SK-N-SH treated with all-trans-retinoic acid at 6 μM for 48 hours (cell line): ENCODE results near the gene FARP1.

ENCODE experiments used
- ATAC-seq: fragments of 200-7000 bp; cut with Tn5 transposase; 3 replicates; pipeline ENCODE4 v1.9.1; 2020; ENCODE audit warnings: mild to moderate bottlenecking, moderate library complexity
- ARNTL ChIP-seq: fragments of 450-650 bp; formaldehyde crosslinking; IDR thresholded peaks from 2 replicates; pipeline ENCODE4 v1.5.0; 2020; ENCODE audit warnings: low read depth, mild to moderate bottlenecking, moderate library complexity, borderline replicate concordance
- BACH2 ChIP-seq: fragments of 250-450 bp; sonication (Bioruptor Pico); IDR thresholded peaks from 2 replicates; pipeline ENCODE4 v1.9.0; 2021; ENCODE audit warnings: mild to moderate bottlenecking, borderline replicate concordance
- CREB5 ChIP-seq: fragments of 250-450 bp; sonication (Bioruptor Pico); IDR thresholded peaks from 2 replicates; pipeline ENCODE4 v1.5.1; 2020; ENCODE audit warnings: low read depth, mild to moderate bottlenecking, moderate library complexity
- CSDC2 ChIP-seq: fragments of 250-450 bp; sonication (Bioruptor Pico); IDR thresholded peaks from 2 replicates; pipeline ENCODE4 v1.5.0; 2020; ENCODE audit warnings: mild to moderate bottlenecking, moderate library complexity
- CSRNP3 ChIP-seq: fragments of 250-450 bp; sonication (Bioruptor Pico); IDR thresholded peaks from 2 replicates; pipeline ENCODE4 v1.5.1; 2021; ENCODE audit warnings: mild to moderate bottlenecking, moderate library complexity
- GLIS3 ChIP-seq: fragments of 250-450 bp; sonication (Bioruptor Pico); IDR thresholded peaks from 2 replicates; pipeline ENCODE4 v1.5.0; 2020; ENCODE audit warnings: mild to moderate bottlenecking, moderate library complexity
- ISL1 ChIP-seq: fragments of 250-450 bp; sonication (Bioruptor Pico); IDR thresholded peaks from 2 replicates; pipeline ENCODE4 v2.1.2; 2022; ENCODE audit warnings: mild to moderate bottlenecking, moderate library complexity
- OSR1 ChIP-seq: fragments of 250-450 bp; sonication (Bioruptor Pico); IDR thresholded peaks from 2 replicates; pipeline ENCODE4 v1.8.0; 2022; ENCODE audit warnings: moderate library complexity, mild to moderate bottlenecking, inconsistent platforms
- PATZ1 ChIP-seq: fragments of 250-450 bp; sonication (Bioruptor Pico); IDR thresholded peaks from 2 replicates; pipeline ENCODE4 v1.8.0; 2020; ENCODE audit warnings: mild to moderate bottlenecking, moderate library complexity, borderline replicate concordance
- PPARA ChIP-seq: fragments of 250-450 bp; sonication (Bioruptor Pico); IDR thresholded peaks from 2 replicates; pipeline ENCODE4 v1.5.0; 2020; ENCODE audit warnings: mild to moderate bottlenecking, borderline replicate concordance
- RARB ChIP-seq: fragments of 250-450 bp; sonication (Bioruptor Pico); IDR thresholded peaks from 2 replicates; pipeline ENCODE4 v1.8.0; 2021; ENCODE audit warnings: mild to moderate bottlenecking, moderate library complexity
- SNAI2 ChIP-seq: fragments of 250-450 bp; sonication (Bioruptor Pico); IDR thresholded peaks from 2 replicates; pipeline ENCODE4 v1.5.0; 2020; ENCODE audit warnings: mild to moderate bottlenecking, moderate library complexity
- TCF4 ChIP-seq: fragments of 250-450 bp; sonication (Bioruptor Pico); IDR thresholded peaks from 2 replicates; pipeline ENCODE4 v1.8.0; 2021; ENCODE audit warnings: mild to moderate bottlenecking, moderate library complexity, borderline replicate concordance
- TOX ChIP-seq: fragments of 250-450 bp; sonication (Bioruptor Pico); IDR thresholded peaks from 2 replicates; pipeline ENCODE4 v1.8.0; 2021; ENCODE audit warnings: mild to moderate bottlenecking, moderate library complexity, borderline replicate concordance
- ZC3H10 ChIP-seq: fragments of 250-450 bp; sonication (Bioruptor Pico); IDR thresholded peaks from 2 replicates; pipeline ENCODE4 v1.5.1; 2021; ENCODE audit warnings: mild to moderate bottlenecking, moderate library complexity
- ZFP30 ChIP-seq: fragments of 450-650 bp; formaldehyde crosslinking; IDR thresholded peaks from 2 replicates; pipeline ENCODE4 v1.5.0; 2022; ENCODE audit warnings: mild to moderate bottlenecking, moderate library complexity
- ZNF565 ChIP-seq: fragments of 450-650 bp; formaldehyde crosslinking; conservative IDR thresholded peaks from 2 replicates; pipeline ENCODE4 v1.5.0; 2020; ENCODE audit warnings: low read depth, mild to moderate bottlenecking, moderate library complexity
- ZNF70 ChIP-seq: fragments of 450-650 bp; formaldehyde crosslinking; IDR thresholded peaks from 2 replicates; pipeline ENCODE4 v1.5.0; 2020; ENCODE audit warnings: mild to moderate bottlenecking, moderate library complexity
- ZNF8 ChIP-seq: fragments of 450-650 bp; formaldehyde crosslinking; IDR thresholded peaks from 2 replicates; pipeline ENCODE4 v1.5.0; 2020; ENCODE audit warnings: mild to moderate bottlenecking, moderate library complexity

Gene FARP1

GRCh38 chr13:98150832-98151479 is 8.1 kb downstream of the FARP1 start (continued):
- TF ChIP-seq PATZ1 (no peak), CSRNP3 (CRISPR knock-in tag) (no peak), TCF4 (CRISPR knock-in tag) (no peak), PPARA (CRISPR knock-in tag) (no peak), ARNTL (CRISPR knock-in tag) (no peak), ZNF70 (no peak), BACH2 (CRISPR knock-in tag) (no peak), GLIS3 (CRISPR knock-in tag) (no peak), ISL1 (CRISPR knock-in tag) (no peak), ZNF565 (CRISPR knock-in tag) (no peak)

- peak; percentile 60 for ATAC-seq
- TF ChIP-seq PPARA (CRISPR knock-in tag) (no peak), SNAI2 (CRISPR knock-in tag) (no peak), OSR1 (CRISPR knock-in tag) (no peak), ARNTL (CRISPR knock-in tag) (no peak), BACH2 (CRISPR knock-in tag) (no peak), ZFP30 (CRISPR knock-in tag) (no peak), ZNF8 (CRISPR knock-in tag) (no peak), CSRNP3 (CRISPR knock-in tag) (no peak), ZNF565 (CRISPR knock-in tag) (no peak), CSDC2 (no peak), ISL1 (CRISPR knock-in tag) (no peak), PATZ1 (no peak), ZNF70 (no peak), TOX (CRISPR knock-in tag) (no peak), RARB (CRISPR knock-in tag) (no peak), ZC3H10 (CRISPR knock-in tag) (no peak), TCF4 (CRISPR knock-in tag) (no peak), CREB5 (CRISPR knock-in tag) (no peak)
Measured at GRCh38 chr13:98155475-98156109, 12.7 kb downstream of the FARP1 start.

GRCh38 chr13:98156259-98156658 is 13.4 kb downstream of the FARP1 start:
- ATAC-seq: no peak
- TF ChIP-seq PATZ1 (no peak), CREB5 (CRISPR knock-in tag) (no peak), PPARA (CRISPR knock-in tag) (no peak), TOX (CRISPR knock-in tag) (no peak)
